Adrenal gland (tissue), 12 donors: ENCODE measurements around the gene SYNGR1. TPM values are rescaled to one million over a fixed set of nuclear protein-coding genes. Genes with fewer than 3 reads are reported as not detected.

Experiments
- DNase-seq, 7 donors: peaks; one replicate each; pipeline ENCODE4 v3.0.0-alpha.2; 2019 to 2020
- H3K27ac ChIP-seq, 5 donors: fragments of 200-600 bp; sonication (generic) in 4 of 5; 1 replicate in 3 of 5; 2 replicates in 2 of 5; pipeline versions ENCODE4 v1.5.1 to v1.8.0; 2016 to 2020; ENCODE audit warnings: mild to moderate bottlenecking in 1 of 5
- H3K27me3 ChIP-seq: fragments of 200-600 bp; 2 replicates; pipeline ENCODE4 v1.8.0; 2021
- H3K36me3 ChIP-seq, 2 donors: fragments of 200-600 bp; replicated peaks in 1 of 2; 1 replicate in 1 of 2; 2 replicates in 1 of 2; pipeline versions ENCODE4 v1.5.1 to v1.8.0; 2018 to 2022
- H3K4me1 ChIP-seq, 2 donors: fragments of 200-600 bp; replicated peaks in 1 of 2; 1 replicate in 1 of 2; 2 replicates in 1 of 2; pipeline versions ENCODE4 v1.5.1 to v1.8.0; 2018 to 2021
- H3K4me3 ChIP-seq, 4 donors: fragments of 200-600 bp; sonication (generic) in 3 of 4; one replicate each; pipeline ENCODE4 v1.5.1; 2016 to 2018
- H3K9me3 ChIP-seq, 3 donors: fragments of 200-600 bp; sonication (generic) in 1 of 3; replicated peaks in 1 of 3; 1 replicate in 2 of 3; 2 replicates in 1 of 3; pipeline versions ENCODE4 v1.5.1 to v1.8.0; 2016 to 2021
- CTCF ChIP-seq, 6 experiments: fragments of 450-650 bp in 4 of 6; fragments of 200-600 bp in 2 of 6; sonication (generic) in 1 of 6; IDR thresholded peaks; 1 replicate in 5 of 6; 2 replicates in 1 of 6; pipeline versions ENCODE4 v1.5.1 to v1.8.0; 2016 to 2021; ENCODE audit warnings: antibody characterized with exemption in 6 of 6, mild to moderate bottlenecking in 2 of 6, moderate library complexity in 1 of 6
- POLR2A ChIP-seq, 2 donors: fragments of 450-650 bp; IDR thresholded peaks; one replicate each; pipeline ENCODE4 v1.6.1; 2017; ENCODE audit warnings: antibody characterized with exemption in 2 of 2, mild to moderate bottlenecking in 2 of 2, moderate library complexity in 1 of 2
- WGBS, 4 donors: extraction: QIAGEN DNeasy Blood & Tissue Kit in 2 of 4; methylation state at CpG; one replicate each; pipeline versions ENCODE4 v1.1.5 to v1.1.7; 2013 to 2017; 5-methylcytosine and 5-hydroxymethylcytosine counted together
- intact Hi-C, 2 donors: fragments of 100-400 bp; cut with DNase I; formaldehyde crosslinking; loops; one replicate each; pipeline versions ENCODE4 v1.14.1 to v1.15.0; 2022 to 2023
- polyA plus RNA-seq, 3 donors: library from polyadenylated mRNA; stranded (reverse); fragments of 200-250 nt in 2 of 3; fragments of 350-450 nt in 1 of 3; fragmentation: Illumina TruSeq in 1 of 3; extraction: RNeasy Lipid Tissue Mini Kit (QIAGEN cat#74804) in 1 of 3; gene quantifications; one replicate each; pipeline ENCODE4 v1.2.3, GENCODE V29; 2013 to 2014
- total RNA-seq, 9 donors: library from RNA; depleted of rRNA in 4 of 9; stranded (reverse); fragments of >200 nt in 4 of 9; fragments of 120-200 nt in 1 of 9; fragmentation: NEBNext Ultra II Directional in 1 of 9; extraction: Animal tissue kit (Norgen Biotek cat#: 25700) in 1 of 9; gene quantifications; one replicate each; pipeline versions ENCODE4 v1.1.0 to v1.2.4, GENCODE V29; 2013 to 2023
- donor health status: healthy with polysubstance abuse.
- donor health status: Bipolar disorder and iron deficiency.
- donor health status: DM: yes; HTN: yes; CAD: no.
- donor health status: DM: no; HTN: no; CAD: no.
- donor health status: DM: no; HTN: no; CAD: no.
- donor health status: DM: yes; HTN: yes; CAD: no.

SYNGR1 gene
- total and polyA plus RNA-seq, 12 donors: 8.5 to 80.0 (median 28.2) TPM

- WGBS, 4 donors: 58 to 72% (median 66%) methylated on average over 3 to 7 of the region's 7 CpGs
- no peak for TF ChIP-seq POLR2A (IDR thresholded peaks at IDR 0.05)
- no peak for TF ChIP-seq CTCF (IDR thresholded peaks at IDR 0.05)
- H3K36me3 ChIP-seq: no peaks in the 10 kb centered on the region
- H3K4me3 ChIP-seq: no peak overlapping the region
- no peak overlapping the region for H3K27ac ChIP-seq
- H3K4me1 ChIP-seq: peaks cover 0 to 17% of the 10 kb centered on the region in 2 donors
- H3K27me3 ChIP-seq: no peaks in the 10 kb centered on the region
- no peaks in the 10 kb centered on the region for H3K9me3 ChIP-seq
- DNase-seq: no peak
- intact Hi-C loops: no loop called here
Measured at GRCh38 chr22:39301926-39302325, 47.9 kb upstream of the SYNGR1 start.

GRCh38 chr22:39302431-39302960 lies 47.3 kb upstream of the SYNGR1 start:
- TF ChIP-seq POLR2A (IDR thresholded peaks at IDR 0.05): no peak
- TF ChIP-seq CTCF (IDR thresholded peaks at IDR 0.05): no peak
- Histone ChIP-seq H3K4me1 (peaks cover 0 to 14% of the 10 kb centered on the region in 2 donors), H3K9me3 (no peaks in the 10 kb centered on the region), H3K36me3 (no peaks in the 10 kb centered on the region), H3K4me3 (no peak overlapping the region), H3K27me3 (no peaks in the 10 kb centered on the region), H3K27ac (no peak overlapping the region)
- intact Hi-C loops: no loop called here
- 78 to 80% (median 79%) methylated on average over 2 of the region's 2 CpGs for WGBS, 4 donors
- no peak for DNase-seq

- H3K36me3 ChIP-seq: no peaks in the 10 kb centered on the region
- H3K27ac ChIP-seq: no peak overlapping the region
- intact Hi-C loops: no loop called here
- peaks cover 0 to 16% of the 10 kb centered on the region in 2 donors for H3K4me1 ChIP-seq
- no peaks in the 10 kb centered on the region for H3K9me3 ChIP-seq
- H3K4me3 ChIP-seq: no peak overlapping the region
- TF ChIP-seq CTCF (IDR thresholded peaks at IDR 0.05): no peak
- TF ChIP-seq POLR2A (IDR thresholded peaks at IDR 0.05): no peak
- no peaks in the 10 kb centered on the region for H3K27me3 ChIP-seq
- no peak for DNase-seq
- 77 to 87% (median 84%) methylated on average over 11 of the region's 11 CpGs for WGBS, 4 donors
Measured at GRCh38 chr22:39303358-39303757, 46.4 kb upstream of the SYNGR1 start.

- no peaks in the 10 kb centered on the region for H3K27me3 ChIP-seq
- TF ChIP-seq CTCF (IDR thresholded peaks at IDR 0.05) (no peak), POLR2A (IDR thresholded peaks at IDR 0.05) (no peak)
- no peak for DNase-seq
- peaks cover 0 to 23% of the 10 kb centered on the region in 2 donors for H3K4me1 ChIP-seq
- H3K4me3 ChIP-seq: no peak overlapping the region
- intact Hi-C loops: no loop called here
- H3K27ac ChIP-seq: no peak overlapping the region
- no peaks in the 10 kb centered on the region for H3K9me3 ChIP-seq
- no peaks in the 10 kb centered on the region for H3K36me3 ChIP-seq
- 76 to 86% (median 83%) methylated on average over 11 to 16 of the region's 16 CpGs for WGBS, 4 donors
Measured at GRCh38 chr22:39303892-39304671, 45.7 kb upstream of the SYNGR1 start.
